Measurements from ENCODE around the gene TAF8.

- TF ChIP-seq CTCF (optimal IDR thresholded peaks at IDR 0.05 in 1 of 3, IDR thresholded peaks at IDR 0.05 in 1 of 3, conservative IDR thresholded peaks at IDR 0.05 in 1 of 3; ENCODE audit: extremely low read depth in 1 of 3, insufficient read depth in 2 of 3, low read length in 3 of 3) (no peak), EZH2 (IDR thresholded peaks at IDR 0.05; ENCODE audit: low read length) (no peak)
Measured at GRCh38 chr6:42079941-42080464, 29.7 kb downstream of the TAF8 start.
